GM21390 (cell line): ENCODE data around the gene LIMA1.
"Not testable (repeated sequence)": the region's sequence is repeated elsewhere in the genome, so short reads cannot be mapped to it uniquely, and the experiment has no call there.

Experiments
- ATAC-seq: cut with Tn5 transposase; IDR thresholded peaks from one replicate; pipeline ENCODE4 v1.9.1; 2021; ENCODE audit not compliant: unreplicated experiment

The LIMA1 gene

DNA sequence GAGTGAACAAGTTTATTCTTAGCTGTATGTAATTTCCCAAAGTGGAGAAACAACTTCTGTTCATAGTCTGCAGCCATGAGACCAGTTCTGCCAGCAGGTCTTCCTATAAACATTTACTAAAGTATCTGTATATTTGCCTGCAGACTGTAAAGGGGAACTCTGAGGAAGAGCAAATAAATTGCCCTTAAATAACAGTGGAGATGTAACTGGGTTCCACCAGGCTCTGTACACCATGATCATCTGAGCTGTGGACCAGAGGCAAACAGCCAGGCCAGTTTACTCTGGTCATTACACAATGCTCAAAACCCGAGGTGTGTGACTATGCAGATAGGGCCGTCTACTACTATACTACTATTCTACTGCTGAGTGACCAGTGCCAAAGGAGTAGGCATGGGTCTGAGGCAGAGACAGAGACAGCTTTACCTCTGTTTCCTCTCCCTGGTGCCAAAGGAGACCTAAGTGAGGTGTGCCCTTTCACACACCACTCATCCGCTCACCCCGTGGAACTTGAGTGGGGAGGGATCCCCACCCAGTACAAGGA, 95.0 kb downstream of the LIMA1 start:
- no peak for ATAC-seq

DNA sequence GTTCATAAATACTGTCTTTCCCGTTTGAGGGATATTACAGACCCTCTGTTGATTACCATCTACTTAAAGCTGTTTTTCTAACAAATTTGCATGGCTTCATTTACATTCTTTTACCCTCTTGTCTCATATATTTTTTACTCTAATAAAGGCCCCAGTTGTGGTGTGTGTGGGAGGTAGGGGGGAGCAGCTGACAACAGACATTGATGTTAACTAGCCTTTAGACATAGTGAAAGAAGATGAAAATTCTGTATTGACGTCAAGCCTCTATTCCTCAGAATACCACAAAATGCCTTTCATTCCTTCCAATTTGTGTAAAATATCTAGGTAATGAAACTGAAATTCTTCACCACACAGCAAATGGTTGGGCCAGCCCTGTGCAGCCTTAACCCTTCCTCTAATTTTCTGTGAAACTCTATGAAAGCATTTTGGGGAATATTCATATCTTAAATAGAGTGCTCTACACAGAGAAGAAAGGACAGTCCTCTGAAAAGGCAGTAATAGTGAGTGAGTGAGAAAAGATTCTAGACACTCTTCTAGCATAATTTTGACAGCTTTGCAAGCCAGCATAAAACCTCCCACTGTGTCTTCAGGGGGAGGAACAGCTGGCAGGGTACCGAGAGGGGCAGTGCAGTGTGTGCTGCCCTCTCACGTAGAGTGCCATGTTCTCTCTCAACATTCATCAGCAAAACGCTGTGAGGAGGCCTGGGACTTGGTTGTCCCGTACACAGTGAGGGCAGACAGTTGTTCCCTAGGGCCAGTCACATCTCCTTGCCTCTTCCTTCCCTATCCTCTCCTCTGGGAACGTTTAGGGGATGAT, 96.0 kb downstream of the LIMA1 start:
- peak; percentile 54 for ATAC-seq

DNA sequence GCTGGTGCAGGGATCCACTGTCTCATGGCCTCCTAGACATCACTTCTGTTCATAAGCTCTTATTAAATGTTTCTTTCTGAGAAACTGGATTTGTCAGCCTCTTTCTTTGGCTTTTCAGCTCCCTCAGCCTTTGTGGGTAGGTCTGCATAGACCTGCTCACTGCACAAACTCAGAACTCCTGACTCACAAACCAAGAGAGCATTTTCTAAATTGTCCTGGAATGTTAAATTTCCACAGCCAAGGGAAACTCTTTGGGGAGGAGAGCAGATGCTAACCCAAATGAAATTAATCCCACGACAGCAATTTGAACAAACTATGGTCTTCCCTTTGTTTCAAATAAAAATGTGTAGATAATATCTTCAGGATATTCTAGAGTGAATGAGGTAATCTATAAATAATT, 96.6 kb downstream of the LIMA1 start:
- ATAC-seq = no peak

DNA sequence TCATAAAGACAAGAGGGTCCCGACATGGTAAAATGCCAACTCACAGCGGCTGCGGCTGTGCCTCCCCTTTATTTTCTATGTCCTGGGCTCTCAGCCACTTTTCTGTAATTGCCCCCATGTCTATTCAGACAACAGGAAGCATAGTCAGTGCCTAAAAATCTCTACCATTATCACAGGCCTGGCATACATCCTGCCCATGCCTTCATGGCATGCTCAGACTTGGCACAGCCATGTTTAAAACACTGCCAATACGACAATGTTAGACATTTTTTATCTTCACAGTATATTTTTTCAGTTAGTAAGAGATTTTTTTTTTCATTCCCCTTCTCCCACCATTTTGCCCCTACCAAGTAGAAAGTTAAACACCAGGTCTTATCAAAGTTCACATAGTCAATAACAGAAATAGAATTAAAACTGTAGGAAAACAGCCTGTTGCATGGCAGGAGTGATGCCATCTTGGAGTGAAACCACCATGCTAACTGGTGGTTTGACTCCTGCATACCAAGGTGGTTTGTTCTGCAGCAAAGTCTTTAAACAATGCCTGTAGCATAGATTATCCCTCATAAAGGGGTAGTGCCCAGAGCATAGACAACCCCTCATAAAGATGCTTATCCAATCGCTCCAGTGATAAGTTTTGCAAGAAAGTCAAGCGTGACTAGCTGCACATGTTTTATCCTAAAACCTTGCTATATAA, 97.2 kb downstream of the LIMA1 start:
- no peak for ATAC-seq

DNA sequence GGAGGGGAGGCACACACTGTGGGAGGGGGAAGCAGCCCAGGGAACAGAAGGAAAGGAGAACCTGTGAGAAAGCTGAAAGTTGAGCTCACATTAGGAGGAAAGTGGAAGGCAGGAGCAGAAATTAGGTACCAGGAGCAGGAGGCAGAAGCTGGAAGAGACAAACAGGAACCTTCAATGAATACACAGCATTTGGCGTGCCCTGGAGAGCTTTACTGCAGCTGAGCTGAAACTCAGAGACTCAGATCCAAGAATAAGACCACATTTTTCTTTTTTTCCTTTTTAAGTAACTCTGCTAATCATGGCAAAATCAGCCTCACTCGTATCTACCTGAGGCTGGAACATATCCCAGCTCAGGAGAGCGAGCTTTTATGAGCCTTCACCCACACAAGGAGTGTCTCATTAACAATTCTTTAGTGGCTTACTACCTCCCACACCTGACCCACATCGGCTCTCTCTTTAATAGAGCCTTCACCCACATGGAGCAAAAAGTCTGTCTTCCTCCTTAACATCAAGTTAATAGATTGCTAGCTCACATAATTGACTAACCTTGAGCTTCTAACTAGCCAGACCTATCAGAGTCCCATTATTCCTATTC, 97.9 kb downstream of the LIMA1 start:
- no peak for ATAC-seq

DNA sequence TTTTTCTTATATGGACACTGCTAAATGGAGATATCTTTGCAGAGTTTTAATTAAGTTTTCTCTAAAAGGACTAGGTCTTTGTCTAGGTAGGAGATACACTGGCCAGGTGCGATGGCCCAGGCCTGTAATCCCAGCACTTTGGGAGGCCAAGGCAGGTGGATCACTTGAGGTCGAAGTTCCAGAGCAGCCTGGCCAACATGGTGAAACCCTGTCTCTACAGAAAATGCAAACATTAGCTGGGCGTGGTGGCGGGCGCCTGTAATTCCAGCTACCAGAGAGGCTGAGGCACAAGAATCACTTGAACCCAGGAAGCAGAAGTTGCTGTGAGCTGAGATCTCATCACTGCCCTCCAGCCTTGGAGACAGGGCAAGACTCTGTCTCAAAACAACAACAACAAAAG, 99.1 kb downstream of the LIMA1 start:
- no peak for ATAC-seq

DNA sequence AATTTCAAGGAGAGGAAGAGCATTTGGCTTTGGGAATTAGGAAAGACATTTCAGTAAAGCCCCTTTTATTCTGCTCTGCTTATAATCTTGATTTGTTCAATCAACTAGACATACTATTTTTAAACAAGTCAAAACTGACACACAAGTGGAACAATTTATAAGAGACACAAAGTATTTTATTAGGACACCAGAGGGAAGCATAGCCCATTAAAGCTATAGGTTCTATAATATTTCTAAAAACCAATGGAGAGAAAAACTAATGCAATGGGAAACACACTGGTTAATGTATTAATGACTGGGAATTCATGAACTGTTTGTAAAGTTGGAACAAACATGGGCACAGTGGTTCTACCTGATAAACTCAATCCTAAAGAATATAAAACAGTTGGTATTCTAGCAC, 100.9 kb downstream of the LIMA1 start:
- ATAC-seq = no peak

DNA sequence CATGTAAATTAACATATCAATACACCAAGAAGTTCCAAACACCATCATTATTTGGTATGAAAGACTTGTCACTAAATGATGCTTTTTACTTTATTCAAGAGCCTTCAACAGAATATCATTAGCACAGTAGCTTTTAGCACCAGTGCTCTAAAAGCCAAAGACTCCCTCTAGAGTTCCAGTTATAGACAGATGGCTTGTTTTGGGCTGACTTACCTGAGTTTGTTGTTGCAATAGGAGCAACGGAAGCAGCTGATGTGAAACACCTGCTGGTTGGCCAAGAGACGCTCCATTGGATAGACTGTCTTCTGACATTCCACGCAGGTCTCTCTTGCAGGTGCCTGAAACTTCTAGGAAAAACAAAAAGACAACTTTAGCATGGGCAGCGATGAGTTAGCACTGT, 101.6 kb downstream of the LIMA1 start:
- ATAC-seq = no peak

DNA sequence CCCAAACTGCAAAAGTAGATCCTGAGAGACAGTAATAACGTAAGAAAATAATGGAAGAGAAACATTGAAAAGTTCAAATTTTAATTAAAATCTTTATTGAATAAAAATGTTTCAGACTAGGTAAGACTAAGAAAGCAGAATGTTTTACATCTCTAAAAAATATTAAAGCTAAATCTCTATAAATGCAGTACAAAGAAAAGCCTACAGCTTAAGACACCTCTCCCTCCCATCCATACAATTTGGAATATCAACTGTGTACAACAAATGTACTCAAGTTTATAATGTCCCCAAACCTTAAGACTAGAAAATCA, 107.6 kb downstream of the LIMA1 start:
- no peak for ATAC-seq

DNA sequence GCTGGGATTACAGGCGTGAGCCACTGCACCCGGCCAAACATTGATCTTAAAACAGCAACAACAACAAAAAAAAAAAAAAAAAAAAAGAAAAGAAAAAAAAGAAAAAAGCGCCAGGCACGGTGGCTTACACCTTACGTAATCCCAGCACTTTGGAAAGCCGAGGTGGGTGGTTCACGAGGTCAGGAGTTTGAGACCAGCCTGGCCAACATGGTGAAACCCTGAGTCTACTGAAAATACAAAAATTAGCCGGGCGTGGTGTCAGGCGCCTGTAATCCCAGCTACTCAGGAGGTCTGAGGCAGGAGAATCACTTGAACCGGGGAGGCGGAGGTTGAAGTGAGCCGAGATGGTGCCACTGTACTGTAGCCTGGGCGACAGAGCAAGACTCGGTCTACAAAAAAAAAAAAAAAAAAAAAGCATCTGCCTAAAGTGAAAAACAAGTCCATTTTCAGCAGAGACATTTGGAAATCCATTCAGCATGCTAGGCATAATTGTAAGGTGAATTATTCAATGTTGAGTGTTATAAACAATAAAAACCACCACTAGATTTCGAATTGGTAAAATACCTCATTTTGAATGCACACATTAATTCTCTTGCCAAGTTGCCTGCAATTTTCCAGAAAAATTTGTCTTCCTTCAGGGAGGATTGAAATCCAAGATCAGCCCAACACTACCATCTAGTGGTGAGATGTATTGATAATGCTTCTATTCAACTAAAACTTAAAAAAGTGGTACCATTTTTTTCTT, 108.2 kb downstream of the LIMA1 start:
- no peak for ATAC-seq

DNA sequence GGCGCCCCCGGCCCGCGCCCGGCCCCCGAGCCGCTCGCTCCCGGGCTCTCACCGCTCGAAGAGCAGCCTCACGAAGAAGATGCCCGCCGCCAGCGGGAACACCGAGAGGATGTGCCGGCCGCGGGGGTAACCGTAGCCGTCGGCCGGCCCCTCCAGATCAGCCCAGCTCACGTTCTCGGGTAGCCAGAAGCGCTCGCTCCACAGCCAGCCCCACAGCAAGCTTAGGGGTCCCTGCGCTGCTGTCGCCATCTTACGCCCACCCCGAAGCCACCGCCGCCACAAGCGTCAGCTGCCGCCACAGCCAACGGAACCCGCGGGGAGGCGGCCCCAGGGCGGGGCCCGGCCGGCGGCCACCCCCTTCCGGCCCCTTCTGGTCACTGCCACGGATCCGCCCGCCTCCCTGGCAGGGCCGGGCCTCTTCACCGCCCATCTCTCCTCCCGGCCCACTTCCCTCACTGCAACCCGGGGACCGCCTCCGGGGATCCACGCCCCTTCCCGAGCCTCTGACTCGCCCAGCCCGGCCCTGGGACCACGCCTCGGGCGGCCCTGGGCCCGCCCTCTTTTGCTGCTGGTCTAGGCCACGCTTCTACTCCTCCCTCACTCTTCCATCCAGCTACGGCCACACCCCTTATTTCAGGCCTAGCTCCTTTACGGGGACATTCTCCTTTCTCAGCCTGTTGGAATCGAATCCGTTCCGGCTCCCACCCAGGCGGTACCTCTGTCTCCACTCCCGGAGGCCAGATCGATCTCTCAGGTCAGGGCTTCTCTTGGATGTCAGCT, 116.1 kb downstream of the LIMA1 start, which contains the start of gene CERS5:
Gene CERS5 (minus strand): TSS at position 321 of the 780 bp plus-strand sequence. CDS start 72 bp downstream, at position 249.
- ATAC-seq = peak; percentile 97

DNA sequence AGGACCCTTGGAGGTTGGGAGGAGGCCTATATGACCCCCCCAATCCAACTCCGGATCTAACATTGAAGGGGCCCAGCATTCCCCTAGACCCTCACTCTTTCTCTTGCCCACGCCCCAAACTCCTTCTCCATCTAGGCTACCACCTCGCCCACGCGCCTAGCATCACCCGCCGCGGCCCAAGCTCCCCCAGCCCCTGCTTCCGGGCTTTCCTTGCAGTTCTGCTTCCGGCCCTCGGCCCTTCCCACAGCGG, 116.6 kb downstream of the LIMA1 start:
- ATAC-seq = no peak

DNA sequence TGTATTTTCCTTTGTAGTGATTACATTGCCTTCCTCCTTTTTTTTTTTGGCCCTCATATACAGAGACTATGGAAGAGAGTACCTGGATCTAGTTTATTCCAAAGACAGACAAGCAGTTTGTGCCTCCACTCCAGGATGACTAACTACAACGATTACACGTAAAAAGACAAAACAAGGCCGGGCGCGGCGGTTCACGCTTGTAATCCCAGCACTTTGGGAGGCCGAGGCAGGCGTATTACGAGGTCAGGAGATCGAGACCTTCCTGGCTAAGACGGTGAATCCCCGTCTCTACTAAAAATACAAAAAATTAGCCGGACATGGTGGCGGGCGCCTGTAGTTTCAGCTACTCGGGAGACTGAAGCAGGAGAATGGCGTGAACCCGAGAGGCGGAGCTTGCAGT, 118.4 kb downstream of the LIMA1 start:
- no peak for ATAC-seq

DNA sequence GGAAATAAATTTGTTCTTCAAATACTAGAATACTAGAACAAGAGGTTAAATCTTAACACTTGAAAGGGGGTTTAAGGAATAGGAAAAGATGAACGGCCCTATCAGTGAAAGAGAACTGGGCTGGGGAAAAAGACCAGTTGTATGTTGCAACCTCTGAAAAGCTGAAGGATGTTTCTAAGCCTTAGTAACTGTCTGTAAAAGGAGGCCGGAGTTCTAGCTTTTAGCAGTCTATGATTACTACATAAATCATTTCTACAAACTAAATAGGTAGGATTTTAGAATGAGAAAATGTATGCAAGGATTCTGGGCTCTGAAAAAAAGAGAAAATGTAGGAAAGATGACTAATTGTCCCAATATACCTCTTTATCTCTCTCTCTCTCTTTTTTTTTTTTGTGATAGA, 121.1 kb downstream of the LIMA1 start:
- ATAC-seq = no peak

DNA sequence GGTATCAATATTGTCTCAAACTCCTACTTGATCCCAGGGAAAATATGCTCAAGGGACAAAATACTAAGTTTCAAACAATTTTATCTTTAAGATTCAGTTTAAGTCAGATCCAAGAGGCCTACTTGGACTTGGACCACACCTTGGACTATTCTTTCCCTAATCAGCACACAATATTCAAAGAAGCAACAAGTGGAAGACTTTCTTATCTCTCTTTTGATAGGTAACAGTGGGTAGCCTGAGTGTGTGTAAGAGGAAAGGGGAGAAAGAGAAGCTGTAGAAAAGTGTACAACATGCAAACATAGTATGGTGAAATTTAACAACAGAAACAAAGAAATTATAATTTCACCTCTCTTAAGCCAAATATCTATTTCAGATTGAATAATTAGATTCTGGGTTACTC, 122.7 kb downstream of the LIMA1 start:
- ATAC-seq = no peak

DNA sequence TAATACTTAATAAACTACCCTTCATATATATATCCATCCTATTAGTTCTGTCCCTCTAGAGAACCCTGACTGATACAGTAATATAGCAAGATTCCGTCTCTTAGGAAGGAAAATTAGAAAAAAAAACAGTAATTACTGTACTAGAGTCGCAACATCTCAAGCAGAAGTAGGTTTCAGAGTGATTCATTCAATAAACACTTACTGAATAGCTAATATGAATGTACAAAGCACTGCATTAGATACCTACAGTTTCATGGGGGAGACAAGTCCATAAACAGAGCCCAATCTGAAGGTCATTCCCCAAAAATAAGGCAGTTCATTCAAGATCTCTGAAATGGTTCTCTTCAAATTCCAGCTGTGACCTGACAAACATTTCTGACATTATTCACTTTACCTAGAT, 126.1 kb downstream of the LIMA1 start:
- no peak for ATAC-seq

DNA sequence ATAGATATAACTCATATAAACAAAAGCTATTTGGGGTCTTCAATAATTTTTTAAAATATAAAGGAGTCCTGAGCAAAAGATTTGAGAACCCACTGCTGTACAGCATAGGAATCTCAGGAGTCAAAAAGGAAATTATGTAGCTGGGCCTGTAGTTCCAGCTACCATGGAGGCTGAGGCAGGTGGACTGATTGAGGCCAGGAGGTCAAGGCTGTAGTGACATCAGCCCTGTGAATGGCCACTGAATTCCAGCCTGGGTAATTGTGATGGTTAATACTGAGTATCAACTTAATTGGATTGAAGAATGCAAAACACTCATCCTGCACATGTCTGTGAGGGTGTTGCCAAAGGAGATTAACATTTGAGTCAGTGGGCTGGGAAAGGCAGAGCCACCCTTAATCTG, 126.7 kb downstream of the LIMA1 start:
- ATAC-seq = no peak

DNA sequence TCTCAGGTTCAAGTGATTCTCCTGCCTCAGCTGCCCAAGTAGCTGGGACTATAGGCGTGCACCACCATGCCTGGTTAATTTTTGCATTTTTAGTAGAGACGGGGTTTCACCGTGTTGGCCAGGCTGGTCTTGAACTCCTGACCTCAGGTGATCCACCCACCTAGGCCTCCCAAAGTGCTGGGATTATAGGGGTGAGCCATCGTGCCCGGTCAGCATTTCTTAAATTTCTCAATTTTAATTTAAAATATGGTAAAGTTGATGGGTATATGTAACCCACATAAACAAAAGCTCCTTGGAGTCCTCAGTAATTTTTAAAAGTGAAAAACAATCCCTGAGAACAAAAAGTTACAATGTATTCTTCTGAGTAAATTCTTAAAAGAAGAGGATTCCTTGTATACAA, 128.4 kb downstream of the LIMA1 start:
- not testable (repeated sequence) for ATAC-seq

DNA sequence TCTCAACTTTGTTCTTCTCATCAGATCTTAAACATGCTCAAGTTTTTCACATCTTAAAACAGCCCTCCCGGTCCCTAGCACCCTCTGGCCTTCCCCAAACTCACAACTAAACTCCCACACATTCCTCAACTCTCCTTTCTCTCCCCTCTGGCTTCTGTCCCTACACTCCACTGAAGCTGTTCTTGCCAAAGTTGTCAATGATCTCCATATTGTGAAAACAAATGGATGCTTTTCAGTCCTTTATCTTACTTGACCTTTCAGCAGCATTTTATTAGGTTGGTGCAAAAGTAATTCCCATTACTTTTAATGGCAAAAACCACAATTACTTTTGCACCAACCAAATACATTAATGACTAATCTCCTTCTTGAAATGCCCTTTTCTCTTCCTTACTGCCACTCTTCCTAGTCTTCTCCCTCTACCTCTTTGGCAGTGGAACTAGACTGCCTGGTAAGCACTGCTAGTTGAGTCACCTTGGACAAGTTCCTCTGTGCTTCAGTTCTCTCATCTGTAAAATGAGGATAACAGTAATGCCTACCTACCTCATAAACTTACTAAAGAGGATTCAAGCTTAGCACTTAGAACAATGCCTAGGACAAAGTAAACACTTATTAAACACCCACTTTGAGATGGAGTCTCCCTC, 132.2 kb downstream of the LIMA1 start:
- no peak for ATAC-seq

DNA sequence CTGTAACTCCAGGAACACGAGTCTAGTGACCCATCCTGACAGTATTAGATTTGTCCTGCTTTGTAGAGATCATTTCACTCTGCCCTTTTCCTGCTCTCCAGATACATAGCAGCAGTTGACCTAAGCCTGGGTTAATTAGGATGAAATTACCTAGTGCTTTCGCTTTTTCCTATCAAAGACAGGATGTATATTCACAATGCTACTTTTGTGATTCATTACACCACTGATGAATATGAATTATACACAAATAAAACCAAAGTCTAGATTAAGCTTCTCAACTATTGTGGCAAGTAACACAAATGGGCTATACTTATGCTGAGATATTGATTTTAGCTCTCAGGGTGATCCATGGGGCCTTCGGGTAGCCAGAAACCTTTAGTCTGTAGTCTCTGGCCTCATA, 134.0 kb downstream of the LIMA1 start:
- no peak for ATAC-seq
